GM21367 (cell line): ENCODE data around the gene STRN.

Experiments used
- ATAC-seq: cut with Tn5 transposase; IDR thresholded peaks from one replicate; pipeline ENCODE4 v1.9.1; 2021; ENCODE audit not compliant: unreplicated experiment

The STRN gene

GRCh38 chr2:36800381-36800780 lies 166.0 kb downstream of the STRN start:
- no peak for ATAC-seq

DNA sequence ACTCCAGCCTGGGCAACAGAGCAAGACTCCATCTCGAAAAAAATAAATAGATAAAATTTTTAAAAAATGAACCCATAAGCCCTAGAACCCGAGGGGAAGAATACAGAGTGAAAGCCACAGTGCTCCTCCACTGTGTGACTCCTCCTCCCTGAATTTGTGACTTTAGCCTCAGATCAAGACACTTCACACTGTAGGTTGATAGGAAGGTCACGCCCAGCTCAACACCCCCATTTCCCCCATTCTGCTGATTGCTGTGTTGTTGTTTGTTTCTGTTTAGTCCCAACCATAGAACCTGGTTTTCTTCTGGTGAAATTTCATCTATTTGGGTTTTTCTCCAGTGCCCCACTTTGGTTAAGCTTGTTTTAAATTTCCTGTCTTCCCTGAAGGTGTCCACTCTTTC lies 167.6 kb downstream of the STRN start:
- ATAC-seq, result no peak

- ATAC-seq, result no peak
Observed at GRCh38 chr2:36797324-36798070, 168.8 kb downstream of the STRN start.
